Raji (cell line): ENCODE results near the gene LEMD3.

Experiments used
- POLR2A ChIP-seq: IDR thresholded peaks from 2 replicates; pipeline ENCODE4 v1.6.1; 2011; ENCODE audit warnings: low read depth, low read length, control low read depth; ENCODE audit not compliant: insufficient read depth

The LEMD3 gene

DNA sequence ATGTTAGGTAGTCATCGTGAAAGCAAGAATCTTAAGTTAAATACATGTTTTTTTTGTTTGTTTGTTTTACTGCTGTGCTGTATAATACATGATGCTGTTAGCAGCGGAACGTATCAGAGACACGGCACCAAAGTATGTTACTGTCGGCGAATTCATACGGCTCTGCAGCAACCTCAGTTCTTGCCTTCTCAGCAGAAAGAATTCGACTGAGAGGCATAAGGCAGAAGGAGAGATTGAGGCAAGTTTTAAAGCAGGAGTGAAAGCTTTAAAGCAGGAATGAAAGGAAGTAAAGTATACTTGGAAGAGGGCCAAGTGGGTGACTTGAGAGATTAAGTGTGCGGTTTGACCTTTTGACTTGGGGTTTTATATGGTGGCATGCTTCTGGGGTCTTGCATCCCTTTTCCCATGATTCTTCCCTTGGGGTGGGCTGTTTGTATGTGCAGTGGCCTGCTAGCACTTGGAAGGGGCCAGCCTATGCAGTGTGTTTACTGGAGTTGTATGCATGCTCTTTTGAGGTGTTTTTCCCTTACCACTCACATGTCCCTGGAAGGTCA is 23.7 kb downstream of the LEMD3 start:
- TF ChIP-seq POLR2A, result no peak

DNA sequence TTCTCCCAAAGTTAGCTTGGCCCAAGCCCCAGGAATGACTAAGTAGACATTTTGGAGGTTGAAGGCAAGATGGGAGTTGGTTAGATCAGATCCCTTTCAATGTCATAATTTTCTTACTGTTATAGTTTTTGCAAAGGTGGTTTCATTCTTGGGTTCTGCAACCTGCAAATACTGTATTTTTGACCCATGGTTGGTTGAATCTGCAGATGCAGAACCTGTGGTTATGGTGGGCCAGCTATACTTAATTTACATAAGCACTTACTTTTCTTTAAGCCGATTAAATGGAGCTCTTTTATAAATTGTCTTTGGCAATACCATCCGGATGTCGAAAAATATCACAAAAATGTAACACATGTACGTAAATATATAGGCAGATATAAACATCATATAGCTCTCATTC is 25.6 kb downstream of the LEMD3 start:
- 0 out of 2 replicates have a peak, but pooled peaks have one; percentile 18 for TF ChIP-seq POLR2A

DNA sequence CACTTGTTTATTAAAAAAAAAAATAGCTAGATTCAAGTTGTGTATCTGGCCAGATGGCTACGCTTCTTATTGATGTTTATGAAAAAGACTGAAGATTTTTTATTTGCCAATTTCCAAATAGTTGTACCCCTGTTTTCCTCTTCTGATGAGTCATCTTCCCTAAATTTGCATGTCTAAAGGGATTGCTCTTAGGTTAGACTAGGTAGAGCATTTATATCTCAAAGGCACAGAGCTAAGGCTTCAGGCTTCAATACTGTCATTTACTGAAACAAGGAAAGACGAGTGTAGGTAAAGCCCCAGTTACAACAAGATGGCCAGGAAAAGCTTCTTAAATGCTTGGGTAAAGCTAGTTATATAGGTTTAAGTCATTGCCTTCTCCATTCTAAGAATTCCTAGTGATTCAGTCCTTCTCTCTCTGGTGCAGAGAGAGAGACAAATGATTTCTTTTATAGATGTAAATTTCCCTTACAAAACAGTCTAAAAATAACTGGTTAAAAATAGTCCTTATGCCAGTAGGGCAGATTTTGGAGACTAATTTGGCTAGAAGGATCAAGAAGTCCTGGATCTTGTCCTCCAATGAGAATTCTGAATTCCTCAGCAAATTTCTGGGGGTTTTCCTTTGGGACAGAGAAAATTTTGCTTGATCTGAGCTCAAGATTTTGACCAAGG is 26.1 kb downstream of the LEMD3 start:
- 0 out of 2 replicates have a peak, but pooled peaks have one; percentile 24 for TF ChIP-seq POLR2A

DNA sequence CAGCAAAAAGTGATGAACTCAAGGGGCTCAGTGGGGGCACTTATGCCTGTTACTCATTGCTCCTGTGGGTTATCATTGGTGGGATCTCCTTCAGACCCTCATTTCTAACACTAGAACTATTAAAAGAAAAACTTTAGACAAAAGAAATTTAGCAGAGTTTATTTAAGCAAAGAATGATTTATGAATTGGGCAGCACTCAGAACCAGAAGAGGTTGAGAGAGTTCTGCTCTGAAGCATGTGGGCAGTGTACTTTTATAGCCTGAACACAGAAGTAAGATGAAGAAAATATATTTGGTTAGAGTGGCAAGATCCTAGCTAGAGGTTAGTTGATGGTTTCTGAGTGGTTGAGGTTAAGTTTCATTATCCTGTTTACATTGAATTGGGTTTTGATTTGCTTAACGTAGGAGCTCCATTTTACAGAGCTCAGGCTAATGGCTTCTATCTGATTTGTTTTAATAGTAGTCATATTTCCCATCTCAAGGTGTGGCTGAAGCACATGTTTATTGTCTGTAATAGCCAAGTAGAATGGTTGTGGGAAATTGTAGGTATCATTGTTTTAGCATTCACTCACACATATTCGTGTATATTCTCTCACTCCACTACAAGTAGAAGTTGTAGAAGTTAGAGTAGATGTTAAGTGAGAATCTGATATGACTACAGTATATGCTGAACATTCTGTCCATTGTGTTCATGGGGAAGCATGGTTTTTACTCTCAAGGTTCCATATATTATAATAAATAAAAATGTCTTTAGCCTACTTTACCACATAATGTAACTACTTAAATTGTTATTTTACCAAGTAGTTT is 27.6 kb downstream of the LEMD3 start:
- TF ChIP-seq POLR2A, result no peak

DNA sequence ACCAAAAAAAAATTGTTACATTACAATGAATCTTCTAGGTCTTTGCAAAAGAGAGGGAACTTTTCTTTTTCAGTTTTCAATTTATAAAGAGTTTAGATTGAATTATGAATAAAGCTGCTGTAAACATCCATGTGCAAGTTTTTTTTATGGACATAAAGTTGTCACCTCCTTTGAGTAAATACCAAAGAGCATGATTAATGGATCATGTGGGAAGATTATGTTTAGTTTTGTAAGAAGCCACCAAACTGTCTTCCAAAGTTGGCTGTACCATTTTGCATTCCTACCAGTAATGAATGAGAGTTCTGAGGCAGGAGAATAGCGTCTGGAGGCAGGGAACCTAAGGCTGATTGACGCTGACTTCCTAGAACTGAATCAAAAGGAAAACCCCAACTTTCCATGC is 30.2 kb downstream of the LEMD3 start:
- TF ChIP-seq POLR2A, result no peak

DNA sequence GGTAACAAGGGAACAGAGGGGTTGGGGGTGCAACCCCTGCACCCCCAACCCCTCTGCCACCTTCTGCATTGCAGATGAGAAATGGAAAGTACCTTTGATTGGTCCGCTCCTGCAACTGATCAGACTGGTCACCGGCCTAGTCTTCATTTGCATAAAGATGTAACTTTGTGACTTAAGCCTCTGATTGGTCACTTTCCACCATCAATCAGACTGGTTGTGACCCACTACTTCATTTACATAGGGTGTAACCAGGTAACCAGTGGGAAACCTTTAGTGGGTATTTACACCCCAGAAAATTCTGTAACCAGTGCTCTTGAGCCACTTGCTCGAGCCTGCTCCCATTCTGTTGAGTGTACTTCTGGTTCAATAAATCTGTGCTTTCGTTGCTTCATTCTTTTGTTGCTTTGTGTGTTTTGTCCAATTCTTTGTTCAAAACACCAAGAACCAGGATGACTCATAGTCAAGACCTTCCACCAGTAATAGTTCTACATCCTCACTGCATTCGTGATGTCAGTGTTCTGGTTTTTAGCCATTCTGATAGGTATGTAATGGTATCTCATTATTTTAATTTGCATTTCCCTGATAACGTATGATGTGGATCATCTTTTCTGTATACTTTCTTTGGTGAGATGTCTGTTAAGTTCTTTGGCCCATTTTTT is 30.8 kb downstream of the LEMD3 start:
- no peak for TF ChIP-seq POLR2A

DNA sequence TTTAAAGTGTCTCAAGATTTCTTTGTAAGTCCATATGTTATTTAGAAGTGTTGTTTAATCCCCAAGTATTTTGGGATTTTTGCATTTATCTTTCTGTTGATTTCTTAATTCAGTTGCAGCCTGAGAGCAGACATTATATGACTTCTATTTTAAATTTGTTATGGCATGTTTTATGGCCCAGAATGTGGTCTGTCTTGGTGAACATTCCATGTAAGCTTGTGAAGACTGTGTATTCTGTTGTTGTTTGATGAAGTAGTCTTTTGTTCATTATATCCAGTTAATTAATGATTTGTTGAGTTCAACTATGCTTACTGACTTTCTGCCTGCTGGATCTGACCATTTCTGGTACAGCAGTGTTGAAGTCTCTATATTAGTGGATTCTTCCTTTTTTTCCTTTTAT is 34.0 kb downstream of the LEMD3 start:
- no peak for TF ChIP-seq POLR2A

DNA sequence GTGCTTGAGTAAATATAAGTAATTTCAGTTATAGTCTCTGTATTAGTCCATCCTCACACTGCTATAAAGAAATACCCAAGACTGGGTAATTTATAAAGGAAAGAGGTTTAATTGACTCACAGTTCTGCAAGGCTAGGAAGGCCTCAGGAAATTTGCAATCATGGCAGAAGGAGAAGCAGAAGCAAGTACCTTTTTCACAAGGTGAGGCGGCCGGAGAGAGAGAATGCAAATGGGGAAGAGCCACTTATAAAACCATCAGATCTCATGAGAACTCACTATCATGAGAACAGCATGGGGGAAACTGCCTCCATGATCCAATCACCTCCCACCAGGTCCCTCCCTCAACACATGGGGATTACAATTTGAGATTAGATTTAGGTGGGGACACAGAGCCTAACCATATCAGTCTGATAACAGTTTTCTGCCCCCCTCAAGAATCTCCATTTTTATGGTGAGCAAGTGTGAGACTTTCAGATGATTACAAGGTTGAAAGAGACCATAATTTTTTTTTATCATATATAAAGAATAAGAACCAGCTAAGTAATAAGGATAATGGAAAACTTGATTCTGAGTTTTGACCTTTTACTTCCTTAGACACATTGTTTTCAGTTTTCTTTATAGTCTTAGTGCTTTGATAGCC is 35.6 kb downstream of the LEMD3 start:
- no peak for TF ChIP-seq POLR2A

DNA sequence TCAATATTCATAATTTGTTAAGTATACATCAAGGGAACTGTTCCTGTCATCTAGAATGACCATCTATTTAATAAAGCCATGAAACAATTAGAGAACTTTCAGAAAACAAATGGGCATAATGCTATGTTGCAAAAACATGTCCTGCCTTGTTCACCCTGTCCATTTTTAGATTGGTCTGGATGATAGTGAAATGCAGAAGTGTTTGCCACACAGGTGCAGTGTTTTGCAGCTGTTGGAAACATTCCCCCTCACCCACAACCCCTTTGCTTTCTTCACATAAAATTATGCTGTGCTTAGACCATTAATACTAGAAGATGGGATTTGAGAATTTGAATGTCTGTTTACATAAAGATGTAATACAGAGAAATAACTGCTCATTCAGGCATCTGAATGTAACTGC is 36.5 kb downstream of the LEMD3 start:
- no peak for TF ChIP-seq POLR2A

DNA sequence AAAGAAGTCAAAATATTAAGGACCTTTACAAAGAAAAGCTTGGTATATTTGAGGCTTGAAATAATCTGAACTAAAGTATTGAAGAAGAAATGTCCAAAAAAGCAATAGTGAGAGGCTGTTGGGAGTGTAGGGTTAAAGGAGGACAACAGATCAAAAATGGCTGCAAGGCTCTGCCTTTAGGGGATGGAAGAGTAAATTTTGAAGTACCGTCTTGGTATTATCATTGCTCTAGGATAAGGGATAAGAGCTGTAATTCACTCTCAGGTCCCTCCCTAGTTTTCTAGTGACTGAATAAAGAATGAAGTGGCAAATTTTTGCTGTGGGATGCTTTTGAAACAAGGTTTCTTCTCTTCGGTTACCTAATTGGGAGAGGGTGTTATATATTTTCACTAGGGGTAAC is 38.7 kb downstream of the LEMD3 start:
- TF ChIP-seq POLR2A, result no peak

DNA sequence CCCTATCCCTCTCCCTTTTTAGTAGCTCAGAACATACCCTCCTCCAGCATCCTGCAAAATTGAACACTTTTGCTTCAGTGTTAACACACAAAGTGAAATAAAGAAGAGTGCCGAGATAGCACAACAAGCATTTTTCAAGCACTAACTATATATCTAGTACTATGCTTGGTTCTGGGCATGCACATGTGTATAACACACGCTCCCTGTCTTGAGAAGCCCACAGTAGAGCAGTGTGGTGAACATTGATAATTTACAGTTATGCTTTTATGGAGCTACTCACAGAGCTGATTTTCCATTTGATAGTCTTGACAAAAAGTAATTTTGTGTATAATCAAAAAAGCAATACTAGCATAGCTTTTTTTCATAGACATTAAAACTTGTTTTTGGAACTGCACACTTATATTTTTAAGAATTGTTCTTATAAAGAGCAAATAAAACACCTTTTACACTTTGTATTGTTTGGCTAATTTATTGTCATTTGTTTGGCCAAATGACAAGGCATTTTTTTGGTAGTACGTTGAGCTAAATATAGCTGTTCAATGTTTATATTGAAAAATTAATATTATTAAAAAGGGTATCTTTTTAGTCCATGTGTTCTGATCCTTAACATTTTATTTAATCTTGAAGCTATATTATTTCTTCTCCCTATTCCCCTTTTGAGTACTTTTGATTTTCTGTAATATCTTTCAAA is 39.7 kb downstream of the LEMD3 start:
- TF ChIP-seq POLR2A, result no peak

DNA sequence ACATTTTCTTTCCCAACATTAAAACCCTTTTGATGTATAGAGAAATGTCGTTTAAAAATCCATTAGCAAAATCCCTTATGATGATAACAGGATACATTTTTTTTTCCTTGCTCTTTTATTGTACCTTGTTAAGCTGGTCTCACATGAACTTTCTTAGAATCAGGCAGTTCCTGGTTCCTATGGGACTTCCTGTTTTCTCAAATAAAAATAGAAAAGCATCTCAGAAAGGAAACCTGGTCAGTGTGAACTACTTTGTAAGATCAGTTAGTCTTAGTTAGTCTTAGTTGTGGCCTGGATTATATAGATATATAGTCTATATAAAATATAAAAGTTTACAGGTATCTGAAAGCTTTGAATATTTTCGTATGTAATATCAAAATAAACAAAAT is 40.3 kb downstream of the LEMD3 start:
- no peak for TF ChIP-seq POLR2A

DNA sequence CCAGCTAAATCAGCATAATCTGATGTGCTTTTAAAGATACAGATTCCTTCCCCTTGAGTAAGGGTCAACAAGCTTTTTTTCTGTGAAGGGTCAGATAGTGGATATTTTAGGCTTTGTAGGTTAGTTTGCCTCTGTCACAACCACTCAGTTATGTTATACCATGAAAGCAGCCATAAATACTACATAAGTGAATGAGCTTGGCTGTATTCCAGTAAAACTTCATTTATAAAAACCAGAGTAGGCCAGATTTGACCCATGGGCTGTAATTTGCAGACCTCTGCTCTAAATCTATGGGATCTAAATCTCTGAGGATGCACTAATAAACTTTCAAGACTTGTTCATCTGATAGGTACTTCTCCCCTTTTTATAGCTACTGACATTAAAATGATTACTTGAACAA is 47.7 kb downstream of the LEMD3 start:
- TF ChIP-seq POLR2A, result no peak

DNA sequence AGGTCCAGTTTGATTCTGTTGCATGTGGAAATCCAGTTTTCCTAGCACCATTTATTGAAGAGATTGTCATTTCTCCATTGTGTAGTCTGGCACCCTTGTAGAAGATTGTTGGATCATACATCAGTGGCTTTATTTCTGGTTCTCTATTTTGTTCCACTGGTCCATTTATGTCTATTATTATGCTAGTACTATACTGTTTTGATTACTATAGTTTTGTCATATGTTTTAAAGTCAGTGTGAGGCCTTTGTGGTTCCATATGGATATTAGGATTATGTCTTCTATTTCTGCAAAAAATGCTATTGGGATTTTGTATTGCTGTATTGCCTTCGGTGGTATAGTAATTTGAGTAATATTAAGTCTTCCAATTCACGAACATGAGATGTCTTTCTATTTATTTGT is 51.4 kb downstream of the LEMD3 start:
- no peak for TF ChIP-seq POLR2A

DNA sequence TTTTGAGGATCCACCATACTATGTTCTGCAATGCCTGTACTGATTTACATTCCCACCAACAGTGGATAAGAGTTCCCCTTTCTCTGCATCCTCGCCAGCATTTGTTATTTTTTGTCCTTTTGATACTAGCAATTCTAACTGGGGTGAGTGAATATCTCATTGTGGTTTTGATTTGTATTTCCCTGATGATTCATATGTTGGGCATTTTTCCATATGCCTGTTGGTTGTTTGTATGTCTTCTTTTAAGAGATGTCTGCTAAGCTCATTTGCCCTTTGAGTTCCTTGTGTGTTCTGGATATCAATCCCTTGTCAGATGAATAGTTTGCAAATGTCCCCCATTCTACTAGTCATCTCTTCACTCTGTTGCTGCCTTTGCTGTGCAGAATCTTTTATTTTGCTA is 60.1 kb downstream of the LEMD3 start:
- TF ChIP-seq POLR2A, result no peak
